Body of pancreas (tissue), 4 donors: ENCODE results near the gene TBL1Y.

Source experiments
- CTCF ChIP-seq, 7 experiments: fragments of 450-650 bp in 4 of 7; fragments of 200-600 bp in 3 of 7; sonication (generic) in 3 of 7; IDR thresholded peaks; one replicate each; pipeline ENCODE4 v1.5.1; 2016 to 2019; ENCODE audit warnings: antibody characterized with exemption in 7 of 7
- POLR2A ChIP-seq, 3 donors: fragments of 450-650 bp; IDR thresholded peaks; one replicate each; pipeline ENCODE4 v1.6.1; 2016; ENCODE audit warnings: antibody characterized with exemption in 3 of 3, mild to moderate bottlenecking in 2 of 3

- TF ChIP-seq CTCF (IDR thresholded peaks at IDR 0.05) (no peak), POLR2A (IDR thresholded peaks at IDR 0.05) (no peak)
These were observed 98.3 kb downstream of the TBL1Y start for GRCh38 chrY:7008578-7009355.
